ENCODE data around the gene CRB2.

GRCh38 chr9:123425261-123425821 is 69.3 kb downstream of the CRB2 start:
- TF ChIP-seq CTCF (IDR thresholded peaks at IDR 0.05) (no peak), POLR2A (IDR thresholded peaks at IDR 0.05) (no peak)

All from heart left ventricle (tissue), 13 donors.